Fibroblast of lung (primary cell): ENCODE measurements around the gene PFKP.

ENCODE experiments used
- EZH2 ChIP-seq: IDR thresholded peaks from 2 replicates; pipeline ENCODE4 v1.5.1; 2012; ENCODE audit warnings: low read length, control low read depth, mild to moderate bottlenecking; ENCODE audit errors: missing control alignments
- TF ChIP-seq, protein P1 (sequence below), 2 donors: IDR thresholded peaks in 1 of 2; conservative IDR thresholded peaks in 1 of 2; 1 replicate in 1 of 2; 2 replicates in 1 of 2; pipeline ENCODE4 v1.5.1; 2011 to 2012; ENCODE audit warnings: low read length in 2 of 2, control low read depth in 1 of 2, inconsistent platforms in 1 of 2, low read depth in 1 of 2, mild to moderate bottlenecking in 1 of 2

DNA sequence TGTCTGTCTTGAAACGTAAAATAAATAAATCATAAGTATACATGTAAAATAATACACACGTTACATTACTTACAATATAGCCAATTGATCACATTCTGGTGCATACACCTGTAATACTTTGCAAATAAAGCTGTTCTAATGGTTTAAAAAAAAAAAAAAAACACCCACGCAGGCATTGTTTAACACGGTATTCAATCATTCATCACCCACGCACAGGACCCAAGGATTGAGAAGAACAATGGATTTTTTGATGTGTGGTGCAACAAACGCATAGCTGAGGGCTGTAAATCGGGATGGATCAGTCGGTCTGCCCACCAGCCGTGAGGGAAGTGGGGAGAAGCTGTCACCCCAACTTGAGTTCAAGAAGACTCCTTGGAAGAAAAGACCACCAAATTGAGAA is 96.5 kb downstream of the PFKP start:
- TF ChIP-seq, protein P1, sequence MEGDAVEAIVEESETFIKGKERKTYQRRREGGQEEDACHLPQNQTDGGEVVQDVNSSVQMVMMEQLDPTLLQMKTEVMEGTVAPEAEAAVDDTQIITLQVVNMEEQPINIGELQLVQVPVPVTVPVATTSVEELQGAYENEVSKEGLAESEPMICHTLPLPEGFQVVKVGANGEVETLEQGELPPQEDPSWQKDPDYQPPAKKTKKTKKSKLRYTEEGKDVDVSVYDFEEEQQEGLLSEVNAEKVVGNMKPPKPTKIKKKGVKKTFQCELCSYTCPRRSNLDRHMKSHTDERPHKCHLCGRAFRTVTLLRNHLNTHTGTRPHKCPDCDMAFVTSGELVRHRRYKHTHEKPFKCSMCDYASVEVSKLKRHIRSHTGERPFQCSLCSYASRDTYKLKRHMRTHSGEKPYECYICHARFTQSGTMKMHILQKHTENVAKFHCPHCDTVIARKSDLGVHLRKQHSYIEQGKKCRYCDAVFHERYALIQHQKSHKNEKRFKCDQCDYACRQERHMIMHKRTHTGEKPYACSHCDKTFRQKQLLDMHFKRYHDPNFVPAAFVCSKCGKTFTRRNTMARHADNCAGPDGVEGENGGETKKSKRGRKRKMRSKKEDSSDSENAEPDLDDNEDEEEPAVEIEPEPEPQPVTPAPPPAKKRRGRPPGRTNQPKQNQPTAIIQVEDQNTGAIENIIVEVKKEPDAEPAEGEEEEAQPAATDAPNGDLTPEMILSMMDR (conservative IDR thresholded peaks at IDR 0.05 in 1 of 2, IDR thresholded peaks at IDR 0.05 in 1 of 2; ENCODE audit: low read depth in 1 of 2, low read length in 2 of 2), result no peak
- no peak for TF ChIP-seq EZH2
